Activated T-cell treated with anti-CD3 and anti-CD28 coated beads, Interleukin-2, amount 50 U/mL, for 4 hours (primary cell): ENCODE measurements around the gene HOXB9. TPM values are rescaled to one million over a fixed set of nuclear protein-coding genes. Genes with fewer than 3 reads are reported as not detected.

Experiments
- ATAC-seq, 2 donors: fragments of 200-7000 bp; cut with Tn5 transposase; one replicate each; pipeline ENCODE4 v1.10.0; 2021
- DNase-seq: peaks from one replicate; pipeline ENCODE4 v3.0.0-alpha.2; 2020
- H3K27me3 Mint-ChIP-seq: one replicate; pipeline ENCODE4 v1.8.0; 2021; ENCODE audit warnings: low read depth, mixed read lengths
- H3K36me3 Mint-ChIP-seq: one replicate; pipeline ENCODE4 v1.8.0; 2022; ENCODE audit warnings: mixed read lengths; ENCODE audit not compliant: insufficient read depth
- H3K4me1 Mint-ChIP-seq: one replicate; pipeline ENCODE4 v1.8.0; 2021; ENCODE audit warnings: low read depth, mixed read lengths
- H3K4me3 Mint-ChIP-seq: one replicate; pipeline ENCODE4 v1.8.0; 2021; ENCODE audit warnings: mild to moderate bottlenecking, moderate library complexity, mixed read lengths
- H3K9me3 Mint-ChIP-seq: one replicate; pipeline ENCODE4 v1.8.0; 2021; ENCODE audit warnings: mixed read lengths
- total RNA-seq, 3 donors: library from RNA; stranded (reverse); gene quantifications; one replicate each; pipeline ENCODE4 v1.2.1, GENCODE V29; 2021

HOXB9 gene
- total RNA-seq, 3 donors from 2014 or later, result 0.63 to 1.4 (median 1.2) TPM

- H3K4me3 Mint-ChIP-seq, result peak overlapping the region; percentile 80
- H3K36me3 Mint-ChIP-seq, result no peaks in the 10 kb centered on the region
- peaks cover 45% of the 10 kb centered on the region for H3K4me1 Mint-ChIP-seq
- no peak for DNase-seq
- H3K9me3 Mint-ChIP-seq, result no peaks in the 10 kb centered on the region
- peaks cover 74% of the 10 kb centered on the region for H3K27me3 Mint-ChIP-seq
- ATAC-seq, result peak; percentile 63 to 76
These were observed 13.1 kb downstream of the HOXB9 start for GRCh38 chr17:48612854-48613691.

- ATAC-seq (peak in 1 of 2 donors; percentile 7), DNase-seq (no peak)
- Mint-ChIP-seq H3K4me1 (peaks cover 43% of the 10 kb centered on the region), H3K9me3 (no peaks in the 10 kb centered on the region), H3K4me3 (peak overlapping the region; percentile 80), H3K36me3 (no peaks in the 10 kb centered on the region), H3K27me3 (peaks cover 75% of the 10 kb centered on the region)
These were observed 13.7 kb downstream of the HOXB9 start for GRCh38 chr17:48612456-48612853.

GRCh38 chr17:48611681-48612455 is 14.3 kb downstream of the HOXB9 start:
- DNase-seq, result no peak
- H3K4me3 Mint-ChIP-seq, result peak overlapping the region; percentile 92
- ATAC-seq, result no peak
- no peaks in the 10 kb centered on the region for H3K9me3 Mint-ChIP-seq
- peaks cover 75% of the 10 kb centered on the region for H3K27me3 Mint-ChIP-seq
- H3K4me1 Mint-ChIP-seq, result peaks cover 38% of the 10 kb centered on the region
- H3K36me3 Mint-ChIP-seq, result no peaks in the 10 kb centered on the region

- no peak for DNase-seq
- Mint-ChIP-seq H3K4me1 (peaks cover 38% of the 10 kb centered on the region), H3K9me3 (no peaks in the 10 kb centered on the region), H3K36me3 (no peaks in the 10 kb centered on the region), H3K27me3 (peaks cover 75% of the 10 kb centered on the region), H3K4me3 (peak overlapping the region; percentile 92)
- no peak for ATAC-seq
These were observed 14.9 kb downstream of the HOXB9 start for GRCh38 chr17:48611213-48611612.

- H3K4me3 Mint-ChIP-seq, result peak within 1 kb of the TSS; percentile 92
- peaks cover 72% of the 10 kb centered on the region for H3K27me3 Mint-ChIP-seq
- H3K4me1 Mint-ChIP-seq, result peaks cover 36% of the 10 kb centered on the region
- no peaks in the 10 kb centered on the region for H3K9me3 Mint-ChIP-seq
- ATAC-seq, result peak; percentile 24 to 47
- no peak for DNase-seq
- no peaks in the 10 kb centered on the region for H3K36me3 Mint-ChIP-seq
These were observed 15.6 kb downstream of the HOXB9 start, which contains the start of gene HOXB7 for GRCh38 chr17:48610282-48611211. Gene HOXB7, minus strand, starts transcription at chr17:48611017. Its CDS starts 99 bp downstream, at chr17:48610918.

- Mint-ChIP-seq H3K4me3 (peak overlapping the region; percentile 92), H3K27me3 (peaks cover 72% of the 10 kb centered on the region), H3K9me3 (no peaks in the 10 kb centered on the region), H3K4me1 (peaks cover 30% of the 10 kb centered on the region), H3K36me3 (no peaks in the 10 kb centered on the region)
- DNase-seq (no peak), ATAC-seq (no peak)
These were observed 16.3 kb downstream of the HOXB9 start for GRCh38 chr17:48609759-48610281.

- Mint-ChIP-seq H3K4me3 (peak overlapping the region; percentile 47), H3K9me3 (no peaks in the 10 kb centered on the region), H3K4me1 (peaks cover 28% of the 10 kb centered on the region), H3K36me3 (no peaks in the 10 kb centered on the region), H3K27me3 (peaks cover 74% of the 10 kb centered on the region)
- ATAC-seq (no peak), DNase-seq (no peak)
These were observed 17.1 kb downstream of the HOXB9 start for GRCh38 chr17:48609033-48609432.

GRCh38 chr17:48608494-48608834 is 17.7 kb downstream of the HOXB9 start:
- no peak for DNase-seq
- no peaks in the 10 kb centered on the region for H3K36me3 Mint-ChIP-seq
- H3K9me3 Mint-ChIP-seq, result no peaks in the 10 kb centered on the region
- ATAC-seq, result no peak
- H3K4me1 Mint-ChIP-seq, result peaks cover 24% of the 10 kb centered on the region
- H3K27me3 Mint-ChIP-seq, result peaks cover 73% of the 10 kb centered on the region
- H3K4me3 Mint-ChIP-seq, result no peak overlapping the region

- ATAC-seq, result no peak
- no peaks in the 10 kb centered on the region for H3K9me3 Mint-ChIP-seq
- peaks cover 77% of the 10 kb centered on the region for H3K27me3 Mint-ChIP-seq
- H3K4me1 Mint-ChIP-seq, result peaks cover 22% of the 10 kb centered on the region
- H3K4me3 Mint-ChIP-seq, result no peak overlapping the region
- no peaks in the 10 kb centered on the region for H3K36me3 Mint-ChIP-seq
- DNase-seq, result no peak
These were observed 19.1 kb downstream of the HOXB9 start for GRCh38 chr17:48606892-48607614.

- no peak for DNase-seq
- H3K9me3 Mint-ChIP-seq, result no peaks in the 10 kb centered on the region
- H3K27me3 Mint-ChIP-seq, result peaks cover 80% of the 10 kb centered on the region
- H3K36me3 Mint-ChIP-seq, result no peaks in the 10 kb centered on the region
- peaks cover 19% of the 10 kb centered on the region for H3K4me1 Mint-ChIP-seq
- no peak overlapping the region for H3K4me3 Mint-ChIP-seq
- ATAC-seq, result no peak
These were observed 19.9 kb downstream of the HOXB9 start for GRCh38 chr17:48605991-48606891.

- Mint-ChIP-seq H3K4me1 (peaks cover 14% of the 10 kb centered on the region), H3K4me3 (no peak overlapping the region), H3K36me3 (no peaks in the 10 kb centered on the region), H3K27me3 (peaks cover 80% of the 10 kb centered on the region), H3K9me3 (no peaks in the 10 kb centered on the region)
- DNase-seq (no peak), ATAC-seq (no peak)
These were observed 20.7 kb downstream of the HOXB9 start for GRCh38 chr17:48605409-48605919.

GRCh38 chr17:48604770-48605329 is 21.3 kb downstream of the HOXB9 start, which contains the start of gene HOXB6:
Gene HOXB6, minus strand, starts transcription at chr17:48604986. Its CDS starts 6,836 bp downstream, at chr17:48598150.
- DNase-seq (no peak), ATAC-seq (no peak)
- Mint-ChIP-seq H3K27me3 (peaks cover 85% of the 10 kb centered on the region), H3K36me3 (no peaks in the 10 kb centered on the region), H3K9me3 (no peaks in the 10 kb centered on the region), H3K4me3 (no peak within 1 kb of the TSS), H3K4me1 (peaks cover 14% of the 10 kb centered on the region)
